ENCODE results near the gene NECAP2.

NECAP2 gene

GRCh38 chr1:16420424-16421118 lies 20.0 kb upstream of the NECAP2 start:
- H3F3A ChIP-seq (ENCODE audit: insufficient read depth): no peaks in the 10 kb centered on the region
- no peak overlapping the region for H2AFZ ChIP-seq (ENCODE audit: low read depth, low read length, severe bottlenecking)
- H4K20me1 ChIP-seq (ENCODE audit: low read depth, low read length): no peaks in the 10 kb centered on the region
- H3K9me3 ChIP-seq (ENCODE audit: insufficient read depth, low read length): no peaks in the 10 kb centered on the region
- H3K36me3 ChIP-seq (ENCODE audit: low read length): no peaks in the 10 kb centered on the region
- H3K9me2 ChIP-seq (replicated peaks; ENCODE audit: insufficient read depth, low read length): no peaks in the 10 kb centered on the region
- no peaks in the 10 kb centered on the region for H3K79me2 ChIP-seq (ENCODE audit: insufficient read depth, low read length)
- no peaks in the 10 kb centered on the region for H3K27me3 ChIP-seq (ENCODE audit: low read length)
- H3K9ac ChIP-seq (ENCODE audit: low read length): no peak overlapping the region
- no peak overlapping the region for H3K4me3 ChIP-seq (ENCODE audit: insufficient read depth, low read length, poor library complexity, severe bottlenecking)
- TF ChIP-seq, protein P1, sequence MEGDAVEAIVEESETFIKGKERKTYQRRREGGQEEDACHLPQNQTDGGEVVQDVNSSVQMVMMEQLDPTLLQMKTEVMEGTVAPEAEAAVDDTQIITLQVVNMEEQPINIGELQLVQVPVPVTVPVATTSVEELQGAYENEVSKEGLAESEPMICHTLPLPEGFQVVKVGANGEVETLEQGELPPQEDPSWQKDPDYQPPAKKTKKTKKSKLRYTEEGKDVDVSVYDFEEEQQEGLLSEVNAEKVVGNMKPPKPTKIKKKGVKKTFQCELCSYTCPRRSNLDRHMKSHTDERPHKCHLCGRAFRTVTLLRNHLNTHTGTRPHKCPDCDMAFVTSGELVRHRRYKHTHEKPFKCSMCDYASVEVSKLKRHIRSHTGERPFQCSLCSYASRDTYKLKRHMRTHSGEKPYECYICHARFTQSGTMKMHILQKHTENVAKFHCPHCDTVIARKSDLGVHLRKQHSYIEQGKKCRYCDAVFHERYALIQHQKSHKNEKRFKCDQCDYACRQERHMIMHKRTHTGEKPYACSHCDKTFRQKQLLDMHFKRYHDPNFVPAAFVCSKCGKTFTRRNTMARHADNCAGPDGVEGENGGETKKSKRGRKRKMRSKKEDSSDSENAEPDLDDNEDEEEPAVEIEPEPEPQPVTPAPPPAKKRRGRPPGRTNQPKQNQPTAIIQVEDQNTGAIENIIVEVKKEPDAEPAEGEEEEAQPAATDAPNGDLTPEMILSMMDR (IDR thresholded peaks at IDR 0.05; ENCODE audit: insufficient read depth, low read length, poor library complexity, severe bottlenecking): no peak
- no peak for TF ChIP-seq EZH2phosphoT487 (conservative IDR thresholded peaks at IDR 0.05; ENCODE audit: low read length)
- H3K4me2 ChIP-seq (ENCODE audit: low read depth, low read length, poor library complexity, severe bottlenecking): no peak overlapping the region
- H3K27ac ChIP-seq (ENCODE audit: low read depth, low read length): no peak overlapping the region

- TF ChIP-seq, protein P1 (IDR thresholded peaks at IDR 0.05; ENCODE audit: insufficient read depth, low read length, poor library complexity, severe bottlenecking): no peak
- TF ChIP-seq EZH2phosphoT487 (conservative IDR thresholded peaks at IDR 0.05; ENCODE audit: low read length): no peak
Measured at GRCh38 chr1:16421201-16421600, 19.3 kb upstream of the NECAP2 start.

DNA sequence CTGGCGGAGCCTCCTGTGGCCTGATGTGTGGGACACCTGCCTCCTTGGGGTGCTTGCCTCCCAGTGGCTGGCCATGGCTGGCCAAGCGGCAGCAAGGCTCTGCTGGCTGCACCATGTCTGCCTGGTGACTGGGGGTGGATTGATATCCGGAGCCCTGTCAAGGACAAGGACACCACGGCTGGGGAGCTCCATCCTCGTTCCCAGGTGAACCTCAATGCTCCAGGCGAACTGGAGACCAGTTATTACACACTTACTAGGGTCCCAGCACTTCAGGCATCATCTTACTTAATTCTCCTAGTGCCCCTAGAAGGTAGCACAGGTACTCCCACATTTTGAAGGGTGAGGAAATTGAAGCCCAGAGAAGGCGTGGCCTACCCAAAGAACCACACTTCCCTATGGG lies 18.5 kb upstream of the NECAP2 start:
- no peak overlapping the region for H3K9ac ChIP-seq (ENCODE audit: low read length)
- no peaks in the 10 kb centered on the region for H3K9me2 ChIP-seq (replicated peaks; ENCODE audit: insufficient read depth, low read length)
- no peak overlapping the region for H3K4me2 ChIP-seq (ENCODE audit: low read depth, low read length, poor library complexity, severe bottlenecking)
- no peaks in the 10 kb centered on the region for H3F3A ChIP-seq (ENCODE audit: insufficient read depth)
- no peak overlapping the region for H3K27ac ChIP-seq (ENCODE audit: low read depth, low read length)
- H3K36me3 ChIP-seq (ENCODE audit: low read length): no peaks in the 10 kb centered on the region
- no peak for TF ChIP-seq EZH2phosphoT487 (conservative IDR thresholded peaks at IDR 0.05; ENCODE audit: low read length)
- TF ChIP-seq, protein P1 (IDR thresholded peaks at IDR 0.05; ENCODE audit: insufficient read depth, low read length, poor library complexity, severe bottlenecking): no peak
- no peaks in the 10 kb centered on the region for H3K9me3 ChIP-seq (ENCODE audit: insufficient read depth, low read length)
- H3K79me2 ChIP-seq (ENCODE audit: insufficient read depth, low read length): no peaks in the 10 kb centered on the region
- no peak overlapping the region for H3K4me3 ChIP-seq (ENCODE audit: insufficient read depth, low read length, poor library complexity, severe bottlenecking)
- no peaks in the 10 kb centered on the region for H3K27me3 ChIP-seq (ENCODE audit: low read length)
- H4K20me1 ChIP-seq (ENCODE audit: low read depth, low read length): no peaks in the 10 kb centered on the region
- H2AFZ ChIP-seq (ENCODE audit: low read depth, low read length, severe bottlenecking): no peak overlapping the region

More at GRCh38 chr1:16421201-16421600, 19.3 kb upstream of the NECAP2 start:
- H3K4me2 ChIP-seq (ENCODE audit: low read depth, low read length, poor library complexity, severe bottlenecking): no peak overlapping the region
- no peaks in the 10 kb centered on the region for H3F3A ChIP-seq (ENCODE audit: insufficient read depth)
- H3K27me3 ChIP-seq (ENCODE audit: low read length): no peaks in the 10 kb centered on the region
- H3K9me3 ChIP-seq (ENCODE audit: insufficient read depth, low read length): no peaks in the 10 kb centered on the region
- no peaks in the 10 kb centered on the region for H3K36me3 ChIP-seq (ENCODE audit: low read length)
- no peaks in the 10 kb centered on the region for H4K20me1 ChIP-seq (ENCODE audit: low read depth, low read length)
- H3K79me2 ChIP-seq (ENCODE audit: insufficient read depth, low read length): no peaks in the 10 kb centered on the region
- H3K4me3 ChIP-seq (ENCODE audit: insufficient read depth, low read length, poor library complexity, severe bottlenecking): no peak overlapping the region
- no peak overlapping the region for H3K9ac ChIP-seq (ENCODE audit: low read length)
- no peak overlapping the region for H2AFZ ChIP-seq (ENCODE audit: low read depth, low read length, severe bottlenecking)
- no peak overlapping the region for H3K27ac ChIP-seq (ENCODE audit: low read depth, low read length)
- no peaks in the 10 kb centered on the region for H3K9me2 ChIP-seq (replicated peaks; ENCODE audit: insufficient read depth, low read length)

Data from SU-DHL-6 (cell line).